Esophagus muscularis mucosa (tissue), 3 donors: ENCODE measurements around the gene NDUFA13.

Experiments used
- CTCF ChIP-seq, 3 experiments: fragments of 200-600 bp in 2 of 3; fragments of 450-650 bp in 1 of 3; sonication (generic) in 2 of 3; IDR thresholded peaks; one replicate each; pipeline ENCODE4 v1.5.1; 2017 to 2019; ENCODE audit warnings: antibody characterized with exemption in 3 of 3, mild to moderate bottlenecking in 2 of 3, moderate library complexity in 1 of 3
- POLR2A ChIP-seq: fragments of 450-650 bp; IDR thresholded peaks from one replicate; pipeline ENCODE4 v1.6.1; 2017; ENCODE audit warnings: antibody characterized with exemption, moderate library complexity, mild to moderate bottlenecking, low read depth

GRCh38 chr19:19468424-19469050 is 47.5 kb upstream of the NDUFA13 start:
- TF ChIP-seq POLR2A (no peak), CTCF (IDR thresholded peaks at IDR 0.05) (no peak)
